KOPT-K1 (cell line): Measurements from ENCODE around the gene CSNK1G3.

Experiments
- H3K27ac ChIP-seq: fragments of 200-600 bp; sonication (generic); 2 replicates; pipeline ENCODE4 v1.5.1; 2016; ENCODE audit warnings: antibody characterized with exemption, mild to moderate bottlenecking, low read depth, low read length; ENCODE audit not compliant: poor library complexity, severe bottlenecking
- H3K36me3 ChIP-seq: fragments of 200-600 bp; sonication (generic); 2 replicates; pipeline ENCODE4 v1.5.1; 2017; ENCODE audit warnings: antibody characterized with exemption, mild to moderate bottlenecking, low read length, moderate library complexity; ENCODE audit not compliant: insufficient read depth
- H3K9me3 ChIP-seq: fragments of 200-600 bp; sonication (generic); 2 replicates; pipeline ENCODE4 v1.5.1; 2017; ENCODE audit warnings: antibody characterized with exemption, low read length, mild to moderate bottlenecking; ENCODE audit not compliant: insufficient read depth, poor library complexity, severe bottlenecking

CSNK1G3 gene

DNA sequence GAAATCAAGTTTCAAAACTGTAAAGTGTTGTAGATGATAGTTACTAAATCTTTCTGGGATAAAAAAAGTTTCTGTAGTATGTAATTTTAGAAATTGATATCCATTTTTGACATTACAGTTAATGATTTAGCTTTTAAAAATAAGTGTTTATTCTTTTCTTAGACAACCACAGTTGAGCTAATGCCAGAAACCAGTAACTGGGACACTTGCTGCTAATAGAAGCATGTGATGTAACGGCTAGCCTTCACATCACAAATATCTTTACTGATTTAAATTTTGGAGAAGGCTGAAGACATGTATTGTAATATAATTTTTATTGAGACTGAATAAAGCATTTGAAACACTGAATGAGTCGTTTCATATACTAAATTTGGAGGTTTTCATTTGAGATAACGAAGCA, 18.8 kb downstream of the CSNK1G3 start:
- Histone ChIP-seq H3K9me3 (no peaks in the 10 kb centered on the region), H3K36me3 (no peaks in the 10 kb centered on the region), H3K27ac (no peak overlapping the region)

DNA sequence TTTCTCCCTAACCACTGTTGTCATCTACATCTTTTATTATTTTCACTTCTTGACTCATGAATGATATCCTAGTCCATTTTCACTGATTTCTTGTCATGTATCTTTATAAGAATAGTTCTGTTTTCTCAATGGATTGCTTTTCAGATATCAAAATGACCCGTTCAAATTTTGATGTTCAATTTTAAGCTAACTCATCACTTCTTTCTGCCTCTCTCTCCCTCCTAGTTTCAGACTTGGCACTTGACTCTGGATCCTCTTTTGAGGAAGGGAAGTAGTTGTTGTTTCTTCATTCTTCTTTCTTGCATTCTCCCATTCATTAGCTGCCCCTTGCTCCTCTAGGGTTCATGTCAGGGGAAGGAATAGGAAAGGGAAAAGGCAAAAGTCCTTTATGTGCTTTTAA, 23.7 kb downstream of the CSNK1G3 start:
- Histone ChIP-seq H3K36me3 (no peaks in the 10 kb centered on the region), H3K9me3 (no peaks in the 10 kb centered on the region), H3K27ac (no peak overlapping the region)

DNA sequence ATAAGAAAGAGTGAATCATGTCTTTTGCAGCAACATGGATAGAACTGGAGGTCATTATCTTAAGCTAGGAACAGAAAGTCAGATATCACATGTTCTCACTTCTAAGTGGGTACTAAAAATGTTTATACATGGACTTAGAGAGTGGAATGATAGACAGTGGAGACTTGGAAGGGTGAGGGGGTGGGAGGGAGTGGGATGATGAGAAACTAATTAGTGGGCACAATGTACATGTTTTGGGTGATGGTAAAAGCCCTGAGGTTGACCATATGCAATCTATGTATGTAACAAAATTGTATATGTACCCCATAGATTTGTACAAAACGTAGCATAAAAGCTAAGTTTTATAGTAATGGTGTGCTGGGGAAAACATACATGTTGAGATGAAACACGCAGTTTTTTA, 25.3 kb downstream of the CSNK1G3 start:
- no peaks in the 10 kb centered on the region for H3K36me3 ChIP-seq
- no peak overlapping the region for H3K27ac ChIP-seq
- H3K9me3 ChIP-seq, result no peaks in the 10 kb centered on the region

DNA sequence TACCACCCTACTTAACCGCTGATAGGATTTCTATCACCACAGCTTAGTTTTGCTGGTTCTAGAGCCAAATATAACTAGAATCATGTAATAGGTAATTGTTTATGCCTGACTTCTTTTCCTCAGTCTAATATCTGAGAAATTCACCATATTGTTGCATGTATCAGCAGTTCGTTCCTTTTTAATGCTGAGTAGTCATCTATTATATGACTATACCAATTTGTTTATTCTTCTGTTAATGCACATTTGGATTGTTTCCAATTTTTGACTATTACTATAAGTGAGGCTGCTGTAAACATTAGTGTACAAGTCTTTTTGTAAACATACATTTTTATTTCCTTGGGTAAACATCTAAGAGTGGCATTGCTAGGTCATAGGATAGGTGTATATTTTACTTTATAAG, 25.9 kb downstream of the CSNK1G3 start:
- no peaks in the 10 kb centered on the region for H3K9me3 ChIP-seq
- no peak overlapping the region for H3K27ac ChIP-seq
- no peaks in the 10 kb centered on the region for H3K36me3 ChIP-seq

DNA sequence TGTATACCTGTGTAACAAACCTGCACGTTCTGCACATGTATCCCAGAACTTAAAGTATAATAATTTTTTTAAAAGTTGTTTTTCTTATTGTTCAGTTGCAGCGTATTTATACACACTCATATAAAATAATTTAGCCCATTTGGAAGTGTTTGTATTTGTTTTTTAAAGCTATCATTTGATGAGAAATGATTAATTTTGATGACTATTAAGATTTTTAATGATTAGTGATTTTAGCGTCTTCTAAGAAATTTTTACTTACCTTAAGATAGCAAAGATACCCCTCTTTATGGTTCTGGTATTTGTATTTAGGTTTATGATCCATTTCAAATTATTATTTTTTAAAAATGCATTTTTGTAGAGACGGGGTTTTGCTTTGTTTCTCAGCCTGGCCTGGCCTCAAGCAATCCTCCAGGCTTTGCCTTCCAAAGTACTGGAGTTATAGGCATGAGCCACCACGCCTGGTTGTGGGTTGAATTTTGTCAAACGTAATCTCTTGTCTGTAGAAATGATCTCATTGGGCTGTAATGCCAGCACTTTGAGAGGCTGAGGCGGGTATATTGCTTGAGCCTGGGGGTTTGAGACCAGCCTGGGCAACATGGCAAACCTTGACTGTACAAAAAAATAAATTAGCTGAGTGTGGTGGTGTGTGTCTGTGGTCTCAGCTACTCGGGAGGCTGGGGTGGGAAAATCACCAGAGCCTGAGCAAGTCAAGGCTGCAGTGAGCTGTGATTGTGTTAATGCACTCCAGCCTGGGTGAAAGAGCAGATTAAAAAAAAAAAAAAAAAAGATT, 26.9 kb downstream of the CSNK1G3 start:
- H3K36me3 ChIP-seq, result no peaks in the 10 kb centered on the region
- no peaks in the 10 kb centered on the region for H3K9me3 ChIP-seq
- no peak overlapping the region for H3K27ac ChIP-seq

DNA sequence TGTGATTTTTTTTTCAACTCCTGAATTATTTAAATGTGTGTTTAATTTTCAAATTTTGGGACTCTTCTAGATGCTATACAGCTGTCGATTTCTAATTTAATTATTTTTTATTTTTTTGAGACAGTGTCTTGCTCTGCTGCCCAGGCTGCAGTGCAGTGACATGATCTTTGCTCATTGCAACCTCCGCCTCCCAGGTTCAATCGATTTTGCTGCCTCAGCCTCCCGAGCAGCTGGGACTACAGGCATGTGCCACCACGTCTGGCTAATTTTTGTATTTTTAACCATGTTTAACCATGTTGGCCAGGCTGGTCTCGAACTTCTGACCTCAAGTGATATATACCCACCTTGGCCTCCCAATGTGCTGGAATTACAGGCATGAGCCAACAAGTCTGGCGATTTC, 28.6 kb downstream of the CSNK1G3 start:
- Histone ChIP-seq H3K27ac (no peak overlapping the region), H3K36me3 (no peaks in the 10 kb centered on the region), H3K9me3 (no peaks in the 10 kb centered on the region)

DNA sequence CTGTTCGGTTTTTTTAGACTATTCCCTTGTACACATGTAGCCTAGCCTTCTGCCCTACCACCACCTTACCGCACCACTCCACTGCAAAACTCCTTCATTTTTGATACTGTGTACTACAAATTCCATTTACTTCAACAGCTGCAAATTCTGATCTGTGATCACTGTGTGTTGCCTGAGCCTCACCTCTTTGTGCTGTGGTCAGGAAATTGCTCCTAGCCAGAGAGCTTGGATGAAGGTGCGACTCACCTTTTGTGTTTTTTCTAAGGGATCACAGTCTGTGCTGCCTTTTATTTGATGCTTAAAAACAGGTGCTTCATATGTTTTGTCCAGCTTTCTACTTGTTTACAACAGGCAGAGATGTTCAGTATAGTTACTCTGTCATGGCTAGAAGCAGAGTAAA, 31.5 kb downstream of the CSNK1G3 start:
- H3K36me3 ChIP-seq, result no peaks in the 10 kb centered on the region
- no peaks in the 10 kb centered on the region for H3K9me3 ChIP-seq
- no peak overlapping the region for H3K27ac ChIP-seq

DNA sequence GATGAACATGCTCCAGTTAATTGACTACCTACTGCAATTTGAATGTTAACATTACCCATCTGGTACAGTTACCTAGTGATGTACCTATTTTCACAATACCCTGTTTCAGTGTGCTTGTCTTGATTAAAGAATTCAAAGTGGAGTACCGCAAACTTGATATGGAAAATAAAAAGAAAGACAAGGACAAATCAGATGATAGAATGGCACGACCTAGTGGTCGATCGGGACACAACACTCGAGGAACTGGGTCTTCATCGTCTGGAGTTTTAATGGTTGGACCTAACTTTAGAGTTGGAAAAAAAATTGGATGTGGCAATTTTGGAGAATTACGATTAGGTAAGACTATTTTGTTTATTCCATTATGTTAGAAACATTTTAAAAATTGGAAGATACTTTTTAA, 33.5 kb downstream of the CSNK1G3 start:
- no peak overlapping the region for H3K27ac ChIP-seq
- no peaks in the 10 kb centered on the region for H3K9me3 ChIP-seq
- no peaks in the 10 kb centered on the region for H3K36me3 ChIP-seq

DNA sequence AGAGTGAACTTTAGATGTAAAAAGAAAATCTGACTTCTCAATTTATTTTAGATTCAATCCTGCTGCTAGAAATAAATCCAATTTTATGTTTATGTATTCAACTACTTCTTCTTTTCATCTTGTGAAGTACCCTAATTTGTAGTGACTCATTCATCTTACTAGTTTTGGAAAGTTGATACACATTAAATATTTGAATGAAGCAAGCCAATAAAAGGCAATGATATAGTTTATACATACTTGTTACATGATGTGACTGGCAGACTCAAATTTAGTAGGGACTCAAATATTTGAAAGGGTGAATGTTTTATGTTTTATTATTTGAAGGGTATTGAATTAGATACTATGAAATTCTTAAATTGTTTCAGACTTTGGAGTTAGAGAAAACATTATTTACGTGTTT, 34.7 kb downstream of the CSNK1G3 start:
- Histone ChIP-seq H3K9me3 (no peaks in the 10 kb centered on the region), H3K27ac (no peak overlapping the region), H3K36me3 (no peaks in the 10 kb centered on the region)

DNA sequence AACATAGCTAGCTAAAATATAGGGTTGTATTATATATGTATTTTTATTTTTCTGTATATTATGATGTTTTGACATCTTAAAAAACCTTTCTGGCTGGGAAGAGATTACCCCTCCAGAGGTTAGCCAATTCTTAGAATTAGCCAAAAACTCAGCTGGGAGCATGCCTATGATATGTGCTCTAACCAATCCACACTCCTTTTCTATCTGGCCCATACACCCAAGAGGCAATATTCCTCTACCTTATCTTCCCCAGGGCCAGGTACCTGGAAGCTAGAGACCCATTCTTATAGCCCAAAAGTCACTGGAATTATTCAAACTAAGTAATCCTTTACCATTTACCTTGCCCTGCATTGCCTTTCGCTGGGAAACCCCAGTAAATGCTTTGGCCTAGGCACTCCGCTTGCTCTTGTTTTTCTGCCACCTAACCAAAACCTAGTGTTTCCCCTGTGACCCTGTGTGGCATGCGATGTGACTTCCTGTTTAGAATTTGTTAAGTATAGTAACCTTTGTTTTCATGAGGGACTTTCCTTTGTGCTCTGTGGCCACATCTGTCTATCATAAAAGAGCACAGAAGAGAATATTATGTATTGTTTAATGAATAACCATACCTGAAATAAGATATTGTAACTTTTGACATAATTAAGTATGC, 37.4 kb downstream of the CSNK1G3 start:
- H3K9me3 ChIP-seq, result no peaks in the 10 kb centered on the region
- no peak overlapping the region for H3K27ac ChIP-seq
- no peaks in the 10 kb centered on the region for H3K36me3 ChIP-seq

DNA sequence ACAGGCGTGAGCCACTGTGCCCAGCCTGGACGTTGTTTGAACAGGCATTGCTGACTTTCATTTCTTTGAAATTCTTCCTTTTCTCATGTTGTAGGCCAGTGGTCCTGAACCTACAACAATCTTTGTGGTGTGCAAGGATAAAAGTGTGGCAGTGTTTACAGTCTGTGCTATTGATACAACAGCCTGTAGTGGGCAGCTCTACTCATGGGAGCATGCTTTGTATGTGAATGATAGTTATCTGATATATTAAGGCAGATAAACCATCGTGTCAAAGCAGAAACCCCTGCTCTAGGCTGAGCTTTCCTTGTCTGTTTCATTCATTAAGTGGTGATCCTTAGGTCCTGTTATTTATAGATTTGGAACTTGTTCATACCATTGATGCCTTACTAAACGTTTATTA, 42.6 kb downstream of the CSNK1G3 start:
- no peaks in the 10 kb centered on the region for H3K36me3 ChIP-seq
- H3K27ac ChIP-seq, result no peak overlapping the region
- no peaks in the 10 kb centered on the region for H3K9me3 ChIP-seq

DNA sequence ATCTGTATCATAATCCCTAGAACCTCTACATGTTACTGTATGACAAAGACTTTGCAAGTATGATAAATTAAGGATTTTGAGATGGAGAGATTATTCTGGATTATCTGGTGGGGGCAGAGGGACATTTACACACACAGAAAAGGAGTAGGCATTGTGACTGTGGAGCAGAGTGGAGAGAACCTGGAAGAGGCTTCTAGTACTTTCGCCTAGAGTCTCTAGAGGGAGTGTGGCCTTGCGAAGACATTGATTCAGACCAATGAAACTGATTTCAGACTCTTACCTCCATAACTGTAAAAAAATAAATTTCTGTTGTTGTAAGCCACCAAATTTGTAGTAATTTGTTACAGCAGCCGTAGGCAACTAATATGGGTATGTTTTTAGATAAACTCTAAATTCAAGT, 45.9 kb downstream of the CSNK1G3 start:
- Histone ChIP-seq H3K9me3 (no peaks in the 10 kb centered on the region), H3K27ac (no peak overlapping the region), H3K36me3 (no peaks in the 10 kb centered on the region)

DNA sequence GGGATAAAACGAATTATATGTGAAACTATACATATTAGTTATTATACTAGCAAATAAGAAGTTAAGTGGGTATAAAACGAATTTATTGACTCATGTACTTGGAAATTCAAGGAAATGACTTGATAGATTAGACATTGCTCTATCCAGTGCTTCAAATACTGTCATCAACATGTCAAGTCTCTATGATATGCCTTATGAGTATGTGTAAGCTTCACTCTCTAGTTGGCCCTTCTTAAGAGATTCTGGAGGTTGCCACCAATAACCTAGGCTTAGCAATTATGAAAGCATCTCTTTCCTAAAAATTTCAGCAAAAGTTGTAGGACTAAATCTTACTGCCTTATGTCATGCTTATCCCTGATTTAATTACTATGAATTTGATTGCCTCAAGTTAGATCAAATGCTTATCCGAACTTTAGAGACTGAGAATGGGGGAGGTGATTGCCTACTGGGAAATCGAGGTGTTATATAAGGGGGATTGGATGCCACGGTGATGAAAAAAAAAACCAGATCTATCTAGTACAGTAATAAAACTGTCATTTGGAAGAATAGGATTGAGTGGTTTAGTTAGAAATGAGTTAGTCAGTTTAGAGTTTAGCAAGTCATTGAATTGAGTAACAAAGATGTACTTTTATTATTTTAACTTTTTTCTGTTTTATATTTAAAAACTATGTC, 46.9 kb downstream of the CSNK1G3 start:
- Histone ChIP-seq H3K9me3 (no peaks in the 10 kb centered on the region), H3K36me3 (no peaks in the 10 kb centered on the region), H3K27ac (no peak overlapping the region)

DNA sequence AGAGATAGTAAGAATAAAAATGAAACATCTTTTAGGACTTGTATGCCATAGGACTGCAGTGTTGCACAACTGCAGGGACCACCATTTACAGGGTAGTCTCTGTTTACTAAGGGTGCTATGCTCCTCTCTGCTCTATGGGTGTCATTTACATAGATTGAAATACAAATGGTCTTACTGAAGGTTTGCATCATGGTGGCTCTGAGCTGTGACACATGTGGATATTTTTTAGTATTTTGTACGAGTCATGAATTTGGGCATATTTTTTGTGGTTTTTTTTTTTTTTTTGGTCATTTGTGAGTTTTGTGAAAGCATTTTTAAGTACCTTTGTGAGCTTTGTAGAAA, 47.4 kb downstream of the CSNK1G3 start:
- no peaks in the 10 kb centered on the region for H3K9me3 ChIP-seq
- H3K36me3 ChIP-seq, result no peaks in the 10 kb centered on the region
- H3K27ac ChIP-seq, result no peak overlapping the region

DNA sequence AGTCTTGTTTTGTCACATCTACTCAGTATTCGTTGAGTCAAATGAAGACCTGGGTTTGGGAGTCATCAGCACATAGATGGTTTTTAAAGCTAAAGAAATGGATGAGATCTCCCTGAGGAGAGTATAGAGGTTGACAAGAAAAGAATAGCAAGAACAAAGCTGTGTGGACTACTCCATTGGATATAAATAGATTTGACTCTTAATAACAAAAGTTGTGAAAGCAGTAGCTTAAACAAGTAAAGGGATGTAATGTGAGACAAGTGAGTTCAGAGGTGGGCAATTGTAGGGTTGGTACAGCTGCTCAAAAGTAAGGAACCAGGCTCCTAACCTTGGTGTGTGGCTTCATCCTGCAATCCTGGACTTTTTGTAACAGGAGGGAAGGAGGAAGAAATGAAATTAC, 49.3 kb downstream of the CSNK1G3 start:
- H3K36me3 ChIP-seq, result no peaks in the 10 kb centered on the region
- no peaks in the 10 kb centered on the region for H3K9me3 ChIP-seq
- H3K27ac ChIP-seq, result no peak overlapping the region

DNA sequence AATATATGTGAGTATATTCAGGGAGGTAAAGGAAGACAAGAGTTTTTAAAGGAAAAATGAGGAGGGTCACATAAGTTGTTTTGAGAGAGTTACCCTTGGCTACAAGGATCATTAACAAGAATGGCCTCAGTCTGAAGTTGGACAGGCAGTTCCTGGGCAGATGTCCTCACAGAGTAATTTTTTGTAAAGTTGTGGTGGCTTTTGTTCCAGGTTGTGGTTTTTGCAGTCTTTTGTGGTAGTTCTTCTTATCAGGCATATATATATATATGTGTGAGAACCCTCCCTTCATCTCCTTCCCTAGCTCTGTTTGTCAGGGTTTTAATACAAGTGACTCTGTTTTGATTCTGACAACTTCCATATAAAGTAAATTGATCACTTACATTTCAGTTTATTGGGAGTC, 60.0 kb downstream of the CSNK1G3 start:
- Histone ChIP-seq H3K9me3 (peaks cover 5% of the 10 kb centered on the region), H3K27ac (no peak overlapping the region), H3K36me3 (no peaks in the 10 kb centered on the region)
